OCI-LY7 (cell line): ENCODE measurements around the gene RGMB.

ENCODE experiments used
- EZH2phosphoT487 ChIP-seq: fragments of 200-600 bp; sonication (generic); IDR thresholded peaks from 2 replicates; pipeline ENCODE4 v1.6.1; 2018; ENCODE audit warnings: low read depth, borderline replicate concordance, mild to moderate bottlenecking, mixed run types, antibody characterized with exemption, low read length, moderate library complexity, mixed read lengths
- TF ChIP-seq, protein P1 (sequence below): fragments of 200-600 bp; sonication (generic); conservative IDR thresholded peaks from 2 replicates; pipeline ENCODE4 v1.5.1; 2014; ENCODE audit warnings: mild to moderate bottlenecking, antibody characterized with exemption, low read length, moderate library complexity, mixed read lengths

DNA sequence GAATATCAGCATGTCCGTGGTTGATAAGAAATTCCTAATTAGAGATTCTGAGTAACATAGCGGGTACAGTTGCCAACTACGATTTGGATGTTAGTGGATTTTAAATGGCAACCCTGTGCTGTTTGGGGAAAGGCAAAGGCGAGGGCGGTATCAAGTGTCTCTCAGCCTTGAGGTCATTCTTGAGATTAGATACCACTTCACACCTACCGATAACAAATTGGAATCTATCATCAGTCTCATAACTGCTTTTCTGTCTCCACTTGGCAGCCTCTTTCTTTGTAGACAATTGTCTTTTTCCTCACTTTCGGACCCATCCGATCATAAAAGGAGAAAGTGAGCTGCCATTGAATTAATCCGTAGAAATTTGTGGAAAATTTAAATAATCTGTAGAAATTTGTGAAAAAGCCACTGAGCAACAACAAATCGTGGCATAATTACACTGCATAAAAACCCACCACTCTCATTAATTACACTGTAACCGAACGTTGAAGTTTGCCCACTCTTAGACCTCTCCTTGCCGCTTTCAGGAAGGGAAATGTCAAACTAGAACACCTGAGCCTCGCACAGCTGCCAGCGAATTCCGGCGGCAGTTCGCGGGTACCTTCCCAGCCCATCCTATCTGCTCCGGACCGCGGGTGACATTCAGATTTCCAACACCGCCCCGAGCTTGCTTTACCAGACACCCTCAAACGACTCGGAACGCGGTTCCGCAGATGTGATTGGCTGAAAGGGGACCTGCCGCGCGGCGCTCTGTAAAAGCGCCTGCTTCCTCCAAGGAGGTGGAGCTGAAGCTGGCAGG lies 849 bp upstream of the RGMB start:
- TF ChIP-seq, protein P1, sequence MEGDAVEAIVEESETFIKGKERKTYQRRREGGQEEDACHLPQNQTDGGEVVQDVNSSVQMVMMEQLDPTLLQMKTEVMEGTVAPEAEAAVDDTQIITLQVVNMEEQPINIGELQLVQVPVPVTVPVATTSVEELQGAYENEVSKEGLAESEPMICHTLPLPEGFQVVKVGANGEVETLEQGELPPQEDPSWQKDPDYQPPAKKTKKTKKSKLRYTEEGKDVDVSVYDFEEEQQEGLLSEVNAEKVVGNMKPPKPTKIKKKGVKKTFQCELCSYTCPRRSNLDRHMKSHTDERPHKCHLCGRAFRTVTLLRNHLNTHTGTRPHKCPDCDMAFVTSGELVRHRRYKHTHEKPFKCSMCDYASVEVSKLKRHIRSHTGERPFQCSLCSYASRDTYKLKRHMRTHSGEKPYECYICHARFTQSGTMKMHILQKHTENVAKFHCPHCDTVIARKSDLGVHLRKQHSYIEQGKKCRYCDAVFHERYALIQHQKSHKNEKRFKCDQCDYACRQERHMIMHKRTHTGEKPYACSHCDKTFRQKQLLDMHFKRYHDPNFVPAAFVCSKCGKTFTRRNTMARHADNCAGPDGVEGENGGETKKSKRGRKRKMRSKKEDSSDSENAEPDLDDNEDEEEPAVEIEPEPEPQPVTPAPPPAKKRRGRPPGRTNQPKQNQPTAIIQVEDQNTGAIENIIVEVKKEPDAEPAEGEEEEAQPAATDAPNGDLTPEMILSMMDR, result no peak
- TF ChIP-seq EZH2phosphoT487, result no peak
